Renal pelvis (tissue), 4 donors: ENCODE measurements around the gene FH. TPM values are rescaled to one million over a fixed set of nuclear protein-coding genes. Genes with fewer than 3 reads are reported as not detected.

Source experiments
- DNase-seq: peaks from one replicate; pipeline ENCODE4 v3.0.0-alpha.2; 2013
- polyA plus RNA-seq, 3 donors: library from polyadenylated mRNA; unstranded; fragments of 120-200 nt; gene quantifications; one replicate each; pipeline ENCODE4 v1.2.1, GENCODE V29; 2013; ENCODE audit not compliant: insufficient read length in 3 of 3

The FH gene
- polyA plus RNA-seq, 3 donors, result 93.1 to 97.9 (median 95.6) TPM

DNA sequence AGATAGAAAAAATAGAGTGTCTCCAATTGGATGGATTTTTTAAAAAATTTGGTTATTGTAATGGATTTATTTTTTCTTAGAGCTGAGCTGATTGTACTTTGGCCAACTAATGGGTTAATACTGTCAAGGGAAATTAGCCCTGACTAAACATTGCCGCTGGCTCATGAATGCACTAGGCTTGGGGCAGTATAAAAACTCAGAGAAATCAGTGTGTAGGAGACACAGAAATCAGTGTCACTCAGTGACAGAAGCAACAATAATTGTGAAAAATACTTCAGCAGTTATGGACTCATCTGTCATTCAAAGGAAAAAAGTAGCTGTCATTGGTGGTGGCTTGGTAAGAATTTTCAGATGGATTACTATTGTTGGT lies 12.6 kb upstream of the FH start, which contains the start of gene KMO:
KMO (plus strand) TSS at position 217 of the 370 bp plus-strand sequence; CDS start at position 284, 67 bp downstream.
- DNase-seq, result no peak

- peak; percentile 70 for DNase-seq
These were observed 11.9 kb upstream of the FH start for GRCh38 chr1:241531195-241532161.

DNA sequence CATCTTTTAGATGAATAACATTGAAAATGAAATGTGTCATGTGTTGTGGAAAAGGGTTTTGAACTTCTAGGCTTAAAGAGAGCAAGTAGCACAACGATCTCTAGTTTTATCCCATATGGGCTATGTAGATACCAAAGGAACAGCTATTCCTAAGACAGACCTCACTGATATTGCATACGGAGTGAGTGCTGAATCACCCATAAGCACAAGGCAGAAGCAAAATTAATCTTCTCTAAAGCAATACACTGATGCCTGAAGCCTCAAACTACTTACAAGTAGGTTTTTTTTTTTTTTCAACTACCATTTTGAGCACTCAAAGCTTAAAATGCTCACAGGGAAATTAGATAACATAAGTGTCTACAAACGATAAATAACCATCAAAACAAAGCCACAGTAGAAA lies 7.6 kb upstream of the FH start:
- DNase-seq, result no peak

GRCh38 chr1:241525026-241525425 lies 5.5 kb upstream of the FH start:
- DNase-seq, result no peak

DNA sequence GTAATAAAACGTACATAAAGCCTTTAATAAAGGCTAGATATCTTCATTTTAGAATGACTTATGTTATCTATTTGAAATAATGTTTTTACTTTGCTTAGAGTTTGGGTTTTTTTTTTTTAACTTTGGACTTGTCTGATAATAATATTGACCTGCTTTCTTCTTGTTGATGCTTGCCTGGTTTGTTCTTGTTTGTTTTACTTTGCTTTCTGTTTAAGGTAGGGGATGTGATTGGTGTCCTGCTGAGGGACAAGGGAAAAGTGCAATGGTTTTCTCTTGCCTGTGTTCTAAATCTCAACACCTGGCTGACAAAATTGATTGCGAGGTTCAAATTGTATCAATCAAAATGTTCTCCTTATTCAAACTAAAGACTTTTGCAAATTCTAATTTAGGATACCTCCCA lies 2.2 kb upstream of the FH start:
- DNase-seq, result no peak

GRCh38 chr1:241520080-241520465 lies 518 bp upstream of the FH start:
- no peak for DNase-seq

DNA sequence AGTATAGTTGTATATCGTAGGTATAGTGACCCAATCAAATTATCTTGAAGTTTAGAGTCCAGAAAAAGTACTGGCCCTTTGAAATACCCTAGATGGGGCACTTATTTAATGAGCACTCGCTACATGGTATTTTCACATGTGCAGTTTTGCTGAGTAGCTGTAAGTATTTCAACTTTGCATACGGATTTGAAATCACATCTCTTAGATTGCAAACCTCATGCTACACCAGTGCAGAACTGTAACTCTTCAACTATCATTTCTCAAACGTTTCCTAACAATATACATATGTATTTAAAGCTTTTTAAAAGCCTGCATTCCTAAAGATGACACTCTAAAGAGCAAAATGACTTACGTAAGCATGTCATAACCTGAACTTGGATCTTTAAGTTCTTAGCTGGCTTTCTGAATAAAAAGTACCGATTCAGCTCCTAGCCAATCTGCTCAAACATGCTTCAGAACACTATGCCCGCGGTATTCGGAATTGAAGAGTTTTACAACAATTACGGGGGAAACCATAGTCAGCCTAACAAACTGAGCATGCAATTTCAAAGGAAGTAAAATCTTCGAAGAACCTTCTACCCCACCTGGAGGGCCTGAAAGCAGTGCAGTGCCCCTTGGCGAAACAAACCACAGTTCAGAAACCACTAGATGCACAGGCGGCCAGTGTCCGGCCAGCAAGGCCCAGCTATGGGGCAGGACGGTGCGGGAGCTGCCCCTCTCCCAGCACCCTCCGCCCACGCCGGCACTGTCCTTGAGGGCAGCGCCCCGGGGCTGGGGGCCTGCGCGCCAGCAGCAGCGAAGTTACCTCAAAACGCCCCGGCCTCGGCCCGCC lies 863 bp downstream of the FH start:
- no peak for DNase-seq

DNA sequence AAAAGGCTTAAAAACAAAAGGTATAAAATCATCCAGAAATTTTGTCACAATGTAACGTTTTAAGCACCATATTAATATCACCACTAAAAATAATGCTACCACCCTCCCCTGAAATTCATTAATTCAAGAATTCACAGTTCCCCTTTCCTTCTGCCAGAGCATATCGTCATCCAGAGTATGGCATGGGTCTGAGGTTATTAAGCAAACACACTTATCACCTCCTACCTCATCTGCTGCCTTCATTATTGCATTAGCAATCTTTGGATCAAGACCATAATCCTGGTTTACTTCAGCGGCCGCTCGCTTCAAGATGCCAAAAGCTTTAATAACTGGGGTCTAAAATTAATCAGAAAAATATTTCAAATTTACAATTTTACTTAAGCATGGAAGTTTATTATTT lies 6.2 kb downstream of the FH start:
- no peak for DNase-seq

DNA sequence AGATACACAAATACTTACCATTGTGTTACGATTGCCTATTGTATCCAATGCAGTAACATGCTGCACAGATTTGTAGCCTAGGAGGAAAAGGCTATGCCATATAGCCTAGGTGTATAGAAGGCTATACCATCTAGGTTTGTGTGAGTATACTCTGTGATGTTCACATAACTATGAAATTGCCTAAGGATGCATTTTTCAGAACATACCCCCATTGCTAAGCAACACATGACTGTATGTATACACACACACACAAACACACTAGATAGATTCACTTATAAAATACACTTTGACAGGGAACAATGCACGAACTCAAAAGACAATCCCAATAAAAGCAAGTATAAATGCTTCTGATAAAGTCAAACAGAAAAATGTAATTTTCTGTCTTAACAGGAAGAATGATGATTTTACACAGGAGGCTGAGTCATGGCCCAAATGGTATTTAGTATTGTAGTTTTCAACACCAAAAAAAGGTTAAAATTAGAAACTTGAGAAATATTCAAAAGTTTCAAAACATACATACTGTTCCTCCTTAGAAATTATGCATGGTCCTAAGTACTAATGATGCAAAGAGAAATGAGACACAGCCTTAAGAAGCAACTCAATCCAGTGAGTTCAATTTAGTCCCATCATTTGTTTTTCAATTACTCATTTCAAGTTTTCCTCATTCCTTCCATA lies 12.2 kb downstream of the FH start:
- no peak for DNase-seq

DNA sequence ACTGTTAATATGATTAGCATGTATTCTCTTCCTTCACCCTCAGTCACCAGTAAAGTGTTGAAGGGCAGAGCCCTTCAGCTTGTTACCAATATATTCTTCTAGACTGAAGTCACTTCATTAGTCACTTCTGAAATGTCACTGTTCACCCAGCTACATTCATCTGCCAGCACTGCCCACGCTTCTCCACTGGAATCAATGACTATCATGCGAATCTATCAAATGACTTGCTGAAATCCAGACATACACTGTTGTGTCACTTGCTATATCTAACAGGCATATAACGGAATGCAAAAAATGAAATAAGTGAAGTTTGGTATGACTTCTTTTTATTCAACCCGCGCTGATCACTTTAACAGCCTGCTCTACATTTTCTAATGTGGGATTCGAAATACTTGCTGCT lies 16.1 kb downstream of the FH start:
- DNase-seq, result no peak

GRCh38 chr1:241499910-241500309 lies 19.6 kb downstream of the FH start:
- peak; percentile 31 for DNase-seq

GRCh38 chr1:241495741-241496140 lies 23.8 kb downstream of the FH start:
- DNase-seq, result no peak

DNA sequence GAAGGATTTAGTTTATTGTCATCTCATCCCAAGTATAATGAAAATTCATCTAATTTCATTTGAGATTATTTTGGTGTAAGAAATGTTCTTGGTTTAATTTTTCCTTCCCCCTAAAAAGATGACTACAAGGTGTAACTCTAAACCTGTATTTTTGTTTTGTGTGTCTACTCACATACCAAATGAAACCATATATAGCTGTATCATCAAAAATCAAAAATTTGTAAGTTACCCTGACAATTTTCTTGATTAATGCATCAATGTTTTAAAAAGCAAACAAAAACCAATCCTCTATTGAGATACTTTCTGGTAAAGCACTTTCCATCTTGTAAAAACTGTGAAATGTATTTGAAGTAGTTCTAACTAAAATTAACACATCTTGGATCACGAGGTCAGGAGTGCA lies 30.8 kb downstream of the FH start:
- DNase-seq, result no peak

GRCh38 chr1:241485554-241485992 lies 34.0 kb downstream of the FH start:
- DNase-seq, result no peak

- no peak for DNase-seq
These were observed 34.4 kb downstream of the FH start for GRCh38 chr1:241485145-241485544.

DNA sequence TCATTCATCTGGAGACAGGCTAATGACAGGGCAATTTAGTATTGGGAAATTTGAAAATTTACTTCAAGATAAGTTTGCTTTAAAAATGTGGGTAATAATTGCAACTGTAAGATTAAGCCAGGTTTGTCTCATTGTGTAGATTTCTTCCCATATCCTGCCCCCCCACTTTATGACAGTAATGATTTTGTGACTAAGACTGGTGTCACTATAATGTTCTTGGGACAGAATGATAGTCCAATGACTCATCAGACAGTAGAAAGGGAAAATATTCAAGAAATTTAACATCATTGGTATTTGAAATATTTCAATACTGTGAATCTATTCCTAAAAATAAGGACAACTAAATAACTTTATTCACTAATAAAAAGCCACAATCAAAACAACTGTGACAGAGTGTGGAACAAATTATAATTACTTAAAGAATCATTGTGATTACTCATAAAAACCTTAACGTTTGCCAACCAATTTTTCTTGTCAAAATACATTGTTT lies 36.7 kb downstream of the FH start:
- DNase-seq, result no peak

DNA sequence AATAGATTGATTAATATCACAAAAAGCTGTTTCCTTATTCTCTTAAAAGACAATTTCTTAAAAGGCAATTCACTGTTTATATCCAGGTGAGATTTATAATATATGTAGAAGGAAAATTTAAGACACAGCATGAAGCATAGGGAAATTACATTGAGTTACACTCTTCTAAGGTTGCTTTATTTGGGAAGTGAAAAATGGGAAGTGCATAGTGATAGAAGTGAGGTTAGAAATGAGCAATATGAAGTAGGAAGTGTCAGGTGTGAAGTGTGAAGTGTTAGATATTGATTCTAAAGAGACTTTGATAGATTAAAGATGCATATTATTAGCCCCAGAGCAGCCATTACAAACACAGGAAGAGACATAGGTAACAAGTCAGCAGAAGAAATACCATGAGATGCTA lies 40.3 kb downstream of the FH start:
- DNase-seq, result no peak

DNA sequence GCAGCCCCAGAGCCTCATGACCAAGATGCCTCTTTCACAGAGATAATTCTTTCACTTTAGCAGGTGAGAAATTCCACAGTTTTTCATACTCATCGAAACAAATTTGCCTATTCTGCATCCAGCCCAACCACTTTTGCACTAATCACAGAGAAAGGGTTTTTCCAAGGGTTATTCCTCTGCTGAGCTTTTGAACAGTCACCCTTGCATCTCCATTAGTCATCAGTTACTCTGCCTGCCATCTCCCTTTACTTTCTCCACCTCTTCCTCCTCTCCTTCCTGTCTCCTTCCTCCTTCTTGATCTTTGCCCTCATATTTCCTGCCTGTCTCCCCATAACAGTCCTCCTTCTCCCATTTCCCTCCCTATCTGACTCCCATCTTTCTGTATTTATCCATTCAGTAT lies 43.9 kb downstream of the FH start:
- DNase-seq, result no peak

GRCh38 chr1:241473026-241473425 lies 46.5 kb downstream of the FH start:
- DNase-seq, result no peak

DNA sequence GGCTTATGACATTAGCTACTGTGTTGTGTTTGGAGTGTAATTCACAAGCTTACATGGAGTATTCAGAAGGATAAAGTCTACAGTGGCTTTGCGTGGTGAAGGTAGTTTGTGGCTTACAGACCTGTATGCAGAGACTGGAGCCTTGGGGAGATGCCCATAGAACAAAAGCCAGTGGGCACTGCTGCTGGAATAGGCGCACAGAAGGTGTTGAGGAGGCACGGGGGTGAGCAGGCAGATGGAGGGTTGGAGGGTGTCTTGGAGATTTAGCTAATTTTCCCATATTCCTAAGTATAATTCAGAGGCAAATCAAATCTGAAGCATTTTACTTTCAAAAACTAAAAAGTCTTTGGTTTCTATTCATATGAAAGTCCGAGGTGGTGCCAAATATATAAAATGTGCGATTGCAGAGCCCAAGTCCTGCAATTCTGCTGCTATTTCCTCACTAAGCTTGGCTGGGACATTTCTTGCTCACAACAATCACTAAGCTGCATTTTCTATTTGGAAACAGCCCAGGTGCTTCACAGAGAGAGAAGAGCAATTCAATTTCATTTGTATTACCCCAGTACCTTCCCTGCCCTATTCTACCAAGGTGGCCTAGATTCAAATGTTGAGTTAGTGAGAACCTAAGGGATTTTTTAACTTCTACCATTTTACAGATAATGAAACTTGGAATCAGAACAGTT lies 48.5 kb downstream of the FH start:
- DNase-seq, result no peak

DNA sequence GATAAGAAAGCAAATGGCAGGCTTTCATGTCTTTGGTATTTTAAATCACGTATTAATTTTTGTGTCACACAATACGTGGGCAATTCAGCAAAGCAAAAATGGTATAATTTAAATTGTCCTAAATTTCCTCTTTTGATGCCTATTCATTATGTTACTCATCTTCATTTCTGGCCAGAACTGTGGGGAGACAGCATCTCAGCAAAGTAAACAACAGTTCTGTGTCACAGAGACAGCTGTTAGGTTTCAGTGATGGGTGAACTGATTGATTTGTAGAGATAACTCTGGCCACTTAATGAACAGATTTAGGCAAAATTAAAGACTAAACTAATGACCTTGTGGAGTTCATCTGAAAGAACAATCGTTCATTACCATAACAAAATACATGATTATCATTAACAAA lies 49.2 kb downstream of the FH start:
- no peak for DNase-seq

DNA sequence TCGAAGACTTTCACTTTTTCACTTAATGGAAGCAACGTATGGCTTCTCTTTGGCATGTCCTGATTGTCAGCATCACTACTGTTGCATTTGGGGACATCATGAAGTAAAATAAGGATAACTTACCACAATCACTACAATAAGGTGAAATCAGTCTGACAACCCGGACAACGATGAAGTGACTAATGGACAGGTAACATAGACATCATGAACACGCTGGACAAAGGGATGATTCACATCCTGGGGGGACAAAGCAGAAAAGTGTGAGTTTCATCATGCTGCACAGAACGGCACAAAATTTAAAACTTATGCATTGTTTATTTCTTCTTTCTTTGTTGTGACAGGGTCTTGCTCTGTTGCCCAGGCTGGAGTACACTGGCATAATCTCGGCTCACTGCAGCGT lies 53.9 kb downstream of the FH start:
- no peak for DNase-seq
